H9 (cell line): ENCODE results near the gene TCERG1L. TPM values are rescaled to one million over a fixed set of nuclear protein-coding genes. Genes with fewer than 3 reads are reported as not detected.

Experiments used
- DNase-seq: peaks from one replicate; pipeline ENCODE4 v3.0.0-alpha.2; 2017
- H2AFZ ChIP-seq: one replicate; pipeline ENCODE4 v1.6.1; 2013; ENCODE audit warnings: mild to moderate bottlenecking, low read length, control low read depth, moderate library complexity
- H2AK5ac ChIP-seq: 2 replicates; pipeline ENCODE4 v1.6.1; 2013; ENCODE audit warnings: low read length, control low read depth, mixed read lengths; ENCODE audit not compliant: insufficient read length
- H2BK120ac ChIP-seq: one replicate; pipeline ENCODE4 v1.6.1; 2013; ENCODE audit warnings: low read depth, mild to moderate bottlenecking, low read length, control low read depth, inconsistent platforms; ENCODE audit not compliant: poor library complexity, severe bottlenecking
- H2BK12ac ChIP-seq: 2 replicates; pipeline ENCODE4 v1.6.1; 2013; ENCODE audit warnings: low read length, control low read depth, mixed read lengths, low read depth; ENCODE audit not compliant: insufficient read length
- H2BK15ac ChIP-seq: 2 replicates; pipeline ENCODE4 v1.6.1; 2013; ENCODE audit warnings: low read depth, low read length, control low read depth
- H2BK20ac ChIP-seq: one replicate; pipeline ENCODE4 v1.6.1; 2013; ENCODE audit warnings: low read depth, mild to moderate bottlenecking, low read length, control low read depth, inconsistent platforms; ENCODE audit not compliant: poor library complexity, severe bottlenecking
- H2BK5ac ChIP-seq: 2 replicates; pipeline ENCODE4 v1.6.1; 2013; ENCODE audit warnings: low read length, control low read depth, mixed read lengths; ENCODE audit not compliant: insufficient read length
- H3K14ac ChIP-seq: 2 replicates; pipeline ENCODE4 v1.6.1; 2013; ENCODE audit warnings: low read length, control low read depth; ENCODE audit not compliant: insufficient read depth
- H3K18ac ChIP-seq: 2 replicates; pipeline ENCODE4 v1.6.1; 2013; ENCODE audit warnings: low read depth, mild to moderate bottlenecking, mixed read lengths, low read length, control low read depth; ENCODE audit not compliant: insufficient read length
- H3K23ac ChIP-seq: 2 replicates; pipeline ENCODE4 v1.6.1; 2013; ENCODE audit warnings: low read length, control low read depth, mixed read lengths, low read depth; ENCODE audit not compliant: insufficient read length
- H3K23me2 ChIP-seq: 2 replicates; pipeline ENCODE4 v1.6.1; 2013; ENCODE audit warnings: low read depth, mild to moderate bottlenecking, mixed read lengths, low read length, control low read depth; ENCODE audit not compliant: insufficient read length, poor library complexity, severe bottlenecking
- H3K27ac ChIP-seq: 2 replicates; pipeline ENCODE4 v1.5.1; 2013; ENCODE audit warnings: low read length, control low read depth, mixed read lengths, low read depth; ENCODE audit not compliant: insufficient read length
- H3K27me3 ChIP-seq: 2 replicates; pipeline ENCODE4 v1.6.1; 2013; ENCODE audit warnings: low read length, control low read depth, inconsistent platforms; ENCODE audit not compliant: insufficient read depth
- H3K4ac ChIP-seq: 2 replicates; pipeline ENCODE4 v1.6.1; 2013; ENCODE audit warnings: low read depth, mild to moderate bottlenecking, control low read depth, inconsistent platforms, low read length, moderate library complexity
- H3K4me1 ChIP-seq: 2 replicates; pipeline ENCODE4 v1.6.1; 2013; ENCODE audit warnings: low read length, control low read depth, inconsistent platforms; ENCODE audit not compliant: insufficient read depth
- H3K4me2 ChIP-seq: 2 replicates; pipeline ENCODE4 v1.6.1; 2013; ENCODE audit warnings: low read length, control low read depth, mixed read lengths; ENCODE audit not compliant: insufficient read length, insufficient read depth
- H3K56ac ChIP-seq: 2 replicates; pipeline ENCODE4 v1.6.1; 2013; ENCODE audit warnings: low read depth, mild to moderate bottlenecking, mixed read lengths, low read length, control low read depth; ENCODE audit not compliant: insufficient read length
- H3K79me1 ChIP-seq: 2 replicates; pipeline ENCODE4 v1.6.1; 2013; ENCODE audit warnings: low read depth, mild to moderate bottlenecking, moderate library complexity, low read length, control low read depth, inconsistent platforms; ENCODE audit not compliant: insufficient read depth, poor library complexity, severe bottlenecking
- H3K79me2 ChIP-seq: 2 replicates; pipeline ENCODE4 v1.6.1; 2013; ENCODE audit warnings: low read length, control low read depth, inconsistent platforms; ENCODE audit not compliant: insufficient read depth
- H3K9ac ChIP-seq: 2 replicates; pipeline ENCODE4 v1.6.1; 2013; ENCODE audit warnings: low read length, control low read depth, mixed read lengths; ENCODE audit not compliant: insufficient read length; ENCODE audit errors: extremely low read depth
- H3K9me3 ChIP-seq: one replicate; pipeline ENCODE4 v1.6.1; 2013; ENCODE audit warnings: low read depth, low read length, inconsistent platforms; ENCODE audit not compliant: control insufficient read depth
- H3T11ph ChIP-seq: one replicate; pipeline ENCODE4 v1.6.1; 2013; ENCODE audit warnings: mild to moderate bottlenecking, low read length, control low read depth, inconsistent platforms
- H4K20me1 ChIP-seq: one replicate; pipeline ENCODE4 v1.6.1; 2013; ENCODE audit not compliant: control insufficient read depth, insufficient read length, insufficient read depth
- H4K5ac ChIP-seq: 2 replicates; pipeline ENCODE4 v1.6.1; 2013; ENCODE audit warnings: low read depth, mild to moderate bottlenecking, mixed read lengths, low read length, control low read depth; ENCODE audit not compliant: insufficient read length
- H4K8ac ChIP-seq: replicated peaks from 2 replicates; pipeline ENCODE4 v1.6.1; 2013; ENCODE audit warnings: low read length, control low read depth, mixed read lengths, low read depth; ENCODE audit not compliant: insufficient read length
- H4K91ac ChIP-seq: 2 replicates; pipeline ENCODE4 v1.6.1; 2013; ENCODE audit warnings: low read depth, mild to moderate bottlenecking, moderate library complexity, mixed read lengths, low read length, control low read depth; ENCODE audit not compliant: insufficient read length
- H3K27ac Mint-ChIP-seq, 3 experiments: 2 replicates in 2 of 3; 3 replicates in 1 of 3; pipeline ENCODE4 v1.8.0; 2020 to 2021; ENCODE audit warnings: mixed read lengths in 3 of 3, mild to moderate bottlenecking in 1 of 3, moderate library complexity in 1 of 3
- H3K27me3 Mint-ChIP-seq: 2 replicates; pipeline ENCODE4 v1.8.0; 2021; ENCODE audit warnings: low read depth, mild to moderate bottlenecking, moderate library complexity, mixed read lengths
- H3K36me3 Mint-ChIP-seq, 3 experiments: 2 replicates in 2 of 3; 3 replicates in 1 of 3; pipeline ENCODE4 v1.8.0; 2020 to 2021; ENCODE audit warnings: low read depth in 3 of 3, mixed read lengths in 3 of 3; ENCODE audit not compliant: insufficient read depth in 1 of 3
- H3K4me1 Mint-ChIP-seq, 2 experiments: 2 replicates each; pipeline ENCODE4 v1.8.0; 2020; ENCODE audit warnings: mixed read lengths in 2 of 2
- H3K4me3 Mint-ChIP-seq, 2 experiments: 2 replicates in 1 of 2; 3 replicates in 1 of 2; pipeline ENCODE4 v1.8.0; 2020 to 2021; ENCODE audit warnings: mild to moderate bottlenecking in 2 of 2, mixed read lengths in 2 of 2, moderate library complexity in 1 of 2
- H3K9me3 Mint-ChIP-seq, 2 experiments: 2 replicates in 1 of 2; 3 replicates in 1 of 2; pipeline ENCODE4 v1.8.0; 2020; ENCODE audit warnings: mild to moderate bottlenecking in 2 of 2, mixed read lengths in 2 of 2, moderate library complexity in 1 of 2
- WGBS: extraction: QIAGEN DNeasy Blood & Tissue Kit; methylation state at CpG from one replicate; pipeline ENCODE4 v1.1.7; 2013; ENCODE audit warnings: missing lambda C conversion rate, low lambda C conversion rate, mixed read lengths; ENCODE audit not compliant: insufficient read length; ENCODE audit errors: extremely low coverage; 5-methylcytosine and 5-hydroxymethylcytosine counted together
- total RNA-seq: library from RNA; stranded (reverse); gene quantifications from 2 replicates; pipeline ENCODE4 v1.2.1, GENCODE V29; 2021
- TF ChIP-seq, protein P1 (sequence below): fragments of 200-600 bp; sonication (generic); conservative IDR thresholded peaks from 3 replicates; pipeline ENCODE4 v1.8.0; 2021; ENCODE audit warnings: antibody characterized with exemption, mild to moderate bottlenecking

TCERG1L gene
- total RNA-seq, 1 experiment from 2014 or later = 3.3 TPM

DNA sequence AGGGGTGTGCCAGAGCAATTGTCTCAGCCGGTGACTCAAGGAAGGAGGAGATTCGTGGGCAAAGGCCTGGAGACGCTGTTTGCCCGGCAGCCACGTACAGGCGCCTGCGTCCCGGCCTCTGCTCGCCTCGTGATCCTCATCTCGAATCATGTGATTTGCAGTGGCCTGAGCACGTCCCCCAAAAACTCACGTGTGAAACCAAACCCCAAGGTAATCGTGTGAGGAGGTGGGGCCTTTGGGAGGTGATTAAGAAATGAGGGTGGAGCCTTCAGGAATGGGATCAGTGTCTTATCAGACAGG lies 226.8 kb downstream of the TCERG1L start:
- Mint-ChIP-seq H3K9me3 (peaks cover 2% of the 10 kb centered on the region in 2 experiments; a peak in 1 of 5 replicates), H3K27me3 (peaks cover 4% of the 10 kb centered on the region; the same call in 1 of the 2 replicates), H3K36me3 (peaks cover 0 to 2% (median 0%) of the 10 kb centered on the region in 3 experiments; a peak in 2 of 7 replicates), H3K4me3 (no peak overlapping the region), H3K27ac (0 out of 7 replicates have a peak overlapping the region, but pooled peaks of 1 of the 3 experiments have one; percentile 44), H3K4me1 (peaks cover 9% of the 10 kb centered on the region in 2 experiments)
- no peaks in the 10 kb centered on the region for H4K20me1 ChIP-seq
- no peak overlapping the region for H3K18ac ChIP-seq
- H3K4ac ChIP-seq = no peak overlapping the region
- no peak overlapping the region for H3K56ac ChIP-seq
- no peak overlapping the region for H3T11ph ChIP-seq
- no peak overlapping the region for H4K8ac ChIP-seq
- no CpG with 5 or more reads among the region's 14 CpGs for WGBS
- H3K79me2 ChIP-seq = no peaks in the 10 kb centered on the region
- DNase-seq = no peak
- H3K23me2 ChIP-seq = no peaks in the 10 kb centered on the region
- no peaks in the 10 kb centered on the region for H3K9me3 ChIP-seq
- no peak overlapping the region for H3K4me2 ChIP-seq
- H3K27ac ChIP-seq = no peak overlapping the region
- H2AK5ac ChIP-seq = no peak overlapping the region
- no peak overlapping the region for H2BK12ac ChIP-seq
- no peak overlapping the region for H2AFZ ChIP-seq
- TF ChIP-seq, protein P1, sequence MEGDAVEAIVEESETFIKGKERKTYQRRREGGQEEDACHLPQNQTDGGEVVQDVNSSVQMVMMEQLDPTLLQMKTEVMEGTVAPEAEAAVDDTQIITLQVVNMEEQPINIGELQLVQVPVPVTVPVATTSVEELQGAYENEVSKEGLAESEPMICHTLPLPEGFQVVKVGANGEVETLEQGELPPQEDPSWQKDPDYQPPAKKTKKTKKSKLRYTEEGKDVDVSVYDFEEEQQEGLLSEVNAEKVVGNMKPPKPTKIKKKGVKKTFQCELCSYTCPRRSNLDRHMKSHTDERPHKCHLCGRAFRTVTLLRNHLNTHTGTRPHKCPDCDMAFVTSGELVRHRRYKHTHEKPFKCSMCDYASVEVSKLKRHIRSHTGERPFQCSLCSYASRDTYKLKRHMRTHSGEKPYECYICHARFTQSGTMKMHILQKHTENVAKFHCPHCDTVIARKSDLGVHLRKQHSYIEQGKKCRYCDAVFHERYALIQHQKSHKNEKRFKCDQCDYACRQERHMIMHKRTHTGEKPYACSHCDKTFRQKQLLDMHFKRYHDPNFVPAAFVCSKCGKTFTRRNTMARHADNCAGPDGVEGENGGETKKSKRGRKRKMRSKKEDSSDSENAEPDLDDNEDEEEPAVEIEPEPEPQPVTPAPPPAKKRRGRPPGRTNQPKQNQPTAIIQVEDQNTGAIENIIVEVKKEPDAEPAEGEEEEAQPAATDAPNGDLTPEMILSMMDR = no peak
- H3K4me1 ChIP-seq = no peaks in the 10 kb centered on the region
- H3K14ac ChIP-seq = no peak overlapping the region
- H2BK120ac ChIP-seq = no peak overlapping the region
- no peak overlapping the region for H2BK5ac ChIP-seq
- no peak overlapping the region for H2BK15ac ChIP-seq
- H4K5ac ChIP-seq = no peak overlapping the region
- no peak overlapping the region for H3K23ac ChIP-seq
- H2BK20ac ChIP-seq = no peak overlapping the region
- no peaks in the 10 kb centered on the region for H3K79me1 ChIP-seq
- no peaks in the 10 kb centered on the region; the same call in 1 of the 2 replicates for H3K27me3 ChIP-seq
- no peak overlapping the region for H4K91ac ChIP-seq
- H3K9ac ChIP-seq = no peak overlapping the region
